H1 (cell line): Measurements from ENCODE around the gene ASTN1.

Source experiments
- EGR1 ChIP-seq: IDR thresholded peaks from 2 replicates; pipeline ENCODE4 v1.6.1; 2011; ENCODE audit warnings: low read depth, low read length, borderline replicate concordance
- POLR2A ChIP-seq, 2 experiments: IDR thresholded peaks; 1 replicate in 1 of 2; 2 replicates in 1 of 2; pipeline ENCODE4 v1.6.1; 2011; ENCODE audit warnings: low read depth in 2 of 2, low read length in 2 of 2, mild to moderate bottlenecking in 2 of 2; ENCODE audit errors: control extremely low read depth in 1 of 2
- POLR2AphosphoS5 ChIP-seq: IDR thresholded peaks from 2 replicates; pipeline ENCODE4 v1.6.1; 2011; ENCODE audit warnings: low read depth, low read length
- RNF2 ChIP-seq: fragments of 200-900, 300-1000 bp; sonication (generic); IDR thresholded peaks from 2 replicates; pipeline ENCODE4 v1.7.1; 2016; ENCODE audit warnings: borderline replicate concordance, low read depth, mild to moderate bottlenecking, antibody characterized with exemption, low read length; ENCODE audit not compliant: poor library complexity, severe bottlenecking; ENCODE audit errors: missing control alignments
- SIN3A ChIP-seq, 2 experiments: IDR thresholded peaks in 1 of 2; conservative IDR thresholded peaks in 1 of 2; 2 replicates each; pipeline ENCODE4 v1.6.1; 2011 to 2012; ENCODE audit warnings: low read length in 2 of 2, improper control_type of control experiment in 1 of 2, low read depth in 1 of 2, mild to moderate bottlenecking in 1 of 2
- SP1 ChIP-seq: IDR thresholded peaks from 2 replicates; pipeline ENCODE4 v1.6.1; 2011; ENCODE audit warnings: low read depth, low read length
- SRF ChIP-seq: IDR thresholded peaks from 2 replicates; pipeline ENCODE4 v1.6.1; 2011; ENCODE audit warnings: mild to moderate bottlenecking, low read depth, low read length, moderate library complexity
- TF ChIP-seq, protein P1 (sequence below), 3 experiments: IDR thresholded peaks; 1 replicate in 2 of 3; 2 replicates in 1 of 3; pipeline versions ENCODE4 v1.5.1 to v1.6.1; 2011; ENCODE audit warnings: low read length in 3 of 3, mild to moderate bottlenecking in 3 of 3, inconsistent platforms in 2 of 3, low read depth in 1 of 3, moderate library complexity in 1 of 3; ENCODE audit not compliant: insufficient read depth in 1 of 3; ENCODE audit errors: control extremely low read depth in 1 of 3
- TF ChIP-seq, protein P2 (sequence below): IDR thresholded peaks from 2 replicates; pipeline ENCODE4 v1.6.1; 2012; ENCODE audit warnings: inconsistent platforms

DNA sequence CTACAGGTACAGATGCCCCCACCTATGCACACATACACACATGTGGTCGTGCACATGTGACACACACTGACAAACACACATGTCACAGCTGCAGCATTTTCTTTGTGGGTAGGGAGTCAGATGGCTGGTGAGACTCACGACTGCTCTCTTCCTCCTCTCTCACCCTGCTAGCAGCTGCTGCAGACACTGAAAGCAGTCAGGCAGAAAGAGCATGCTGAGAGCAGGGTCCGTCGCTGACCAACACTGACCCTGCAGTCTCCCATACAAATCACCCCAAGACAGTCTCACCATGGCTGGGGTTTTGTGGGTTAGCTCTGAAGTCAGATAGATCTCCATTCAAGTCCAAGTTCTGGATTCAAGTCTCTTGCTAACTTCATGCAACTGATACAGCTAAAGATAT is 188.3 kb downstream of the ASTN1 start:
- TF ChIP-seq SIN3A (conservative IDR thresholded peaks at IDR 0.05 in 1 of 2, IDR thresholded peaks at IDR 0.05 in 1 of 2; ENCODE audit: low read depth in 1 of 2, low read length in 2 of 2) (no peak), SP1 (no peak), EGR1 (no peak), POLR2AphosphoS5 (no peak), RNF2 (no peak), SRF (no peak), POLR2A (IDR thresholded peaks at IDR 0.05; ENCODE audit: control extremely low read depth in 1 of 2, low read depth in 2 of 2, low read length in 2 of 2) (no peak)
- TF ChIP-seq, protein P1, sequence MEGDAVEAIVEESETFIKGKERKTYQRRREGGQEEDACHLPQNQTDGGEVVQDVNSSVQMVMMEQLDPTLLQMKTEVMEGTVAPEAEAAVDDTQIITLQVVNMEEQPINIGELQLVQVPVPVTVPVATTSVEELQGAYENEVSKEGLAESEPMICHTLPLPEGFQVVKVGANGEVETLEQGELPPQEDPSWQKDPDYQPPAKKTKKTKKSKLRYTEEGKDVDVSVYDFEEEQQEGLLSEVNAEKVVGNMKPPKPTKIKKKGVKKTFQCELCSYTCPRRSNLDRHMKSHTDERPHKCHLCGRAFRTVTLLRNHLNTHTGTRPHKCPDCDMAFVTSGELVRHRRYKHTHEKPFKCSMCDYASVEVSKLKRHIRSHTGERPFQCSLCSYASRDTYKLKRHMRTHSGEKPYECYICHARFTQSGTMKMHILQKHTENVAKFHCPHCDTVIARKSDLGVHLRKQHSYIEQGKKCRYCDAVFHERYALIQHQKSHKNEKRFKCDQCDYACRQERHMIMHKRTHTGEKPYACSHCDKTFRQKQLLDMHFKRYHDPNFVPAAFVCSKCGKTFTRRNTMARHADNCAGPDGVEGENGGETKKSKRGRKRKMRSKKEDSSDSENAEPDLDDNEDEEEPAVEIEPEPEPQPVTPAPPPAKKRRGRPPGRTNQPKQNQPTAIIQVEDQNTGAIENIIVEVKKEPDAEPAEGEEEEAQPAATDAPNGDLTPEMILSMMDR (IDR thresholded peaks at IDR 0.05; ENCODE audit: control extremely low read depth in 1 of 3, insufficient read depth in 1 of 3, low read depth in 1 of 3, low read length in 3 of 3) = no peak
- TF ChIP-seq, protein P2, sequence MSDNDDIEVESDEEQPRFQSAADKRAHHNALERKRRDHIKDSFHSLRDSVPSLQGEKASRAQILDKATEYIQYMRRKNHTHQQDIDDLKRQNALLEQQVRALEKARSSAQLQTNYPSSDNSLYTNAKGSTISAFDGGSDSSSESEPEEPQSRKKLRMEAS = no peak
